ENCODE measurements around the gene PCNA.
A peak's percentile ranks its signal among the peaks of the same experiment; 100 is the strongest.
"Not testable (repeated sequence)": the region's sequence is repeated elsewhere in the genome, so short reads cannot be mapped to it uniquely, and the experiment has no call there.

Gene PCNA

GRCh38 chr20:5109276-5109675 is 10.5 kb downstream of the PCNA start:
- H3K79me1 ChIP-seq (replicated peaks; ENCODE audit: low read length, poor library complexity, severe bottlenecking), result peaks cover 13% of the 10 kb centered on the region
- H3K9me3 ChIP-seq (ENCODE audit: control insufficient read depth, low read length), result no peaks in the 10 kb centered on the region
- H4K8ac ChIP-seq (ENCODE audit: low read length), result no peak overlapping the region
- H2AK5ac ChIP-seq (ENCODE audit: low read length, severe bottlenecking), result no peak overlapping the region
- peaks cover 4% of the 10 kb centered on the region for H3K4me1 ChIP-seq (ENCODE audit: control insufficient read depth, insufficient read depth, low read depth, low read length)
- H2BK5ac ChIP-seq (ENCODE audit: low read depth, low read length, poor library complexity, severe bottlenecking), result no peak overlapping the region
- no peak overlapping the region for H2BK12ac ChIP-seq (ENCODE audit: low read length in 2 of 2)
- H3K18ac ChIP-seq (ENCODE audit: low read depth in 1 of 2, low read length in 2 of 2), result no peak overlapping the region
- WGBS, result over 99% methylated on average over 5 of the region's 5 CpGs
- H3K4me3 ChIP-seq (ENCODE audit: insufficient read depth in 1 of 2, low read depth in 1 of 2, low read length in 2 of 2), result no peak overlapping the region
- H3K4ac ChIP-seq (ENCODE audit: low read depth in 1 of 2, low read length in 2 of 2), result no peak overlapping the region
- no peak overlapping the region for H4K91ac ChIP-seq (ENCODE audit: low read length)
- no peak overlapping the region for H3K14ac ChIP-seq (ENCODE audit: low read length in 2 of 2)
- peak overlapping the region; percentile 38 for H3K9ac ChIP-seq (ENCODE audit: low read length)
- no peak overlapping the region for H2BK120ac ChIP-seq (ENCODE audit: low read depth, low read length)
- no peak overlapping the region for H2AFZ ChIP-seq (ENCODE audit: low read depth, low read length)
- H3K36me3 ChIP-seq (ENCODE audit: control insufficient read depth in 1 of 2, insufficient read depth in 2 of 2, low read depth in 1 of 2, low read length in 2 of 2), result peaks cover 30 to 69% of the 10 kb centered on the region in 2 experiments
- H3K27ac ChIP-seq (ENCODE audit: low read length, poor library complexity, severe bottlenecking), result no peak overlapping the region
- H3K27me3 ChIP-seq (ENCODE audit: control insufficient read depth in 1 of 2, insufficient read depth in 1 of 2, low read length in 2 of 2), result no peaks in the 10 kb centered on the region
- no peak overlapping the region for H2BK15ac ChIP-seq (ENCODE audit: low read depth, poor library complexity, severe bottlenecking)
- no peak for DNase-seq
- no peak overlapping the region for H3K4me2 ChIP-seq (ENCODE audit: low read length, poor library complexity, severe bottlenecking)
- no peak overlapping the region for H3K23ac ChIP-seq (ENCODE audit: low read length in 2 of 2)

- WGBS, result 96% methylated on average over 2 of the region's 2 CpGs
- Histone ChIP-seq H4K91ac (ENCODE audit: low read length) (no peak overlapping the region), H3K36me3 (ENCODE audit: control insufficient read depth in 1 of 2, insufficient read depth in 2 of 2, low read depth in 1 of 2, low read length in 2 of 2) (peaks cover 43 to 94% of the 10 kb centered on the region in 2 experiments), H2BK15ac (ENCODE audit: low read depth, poor library complexity, severe bottlenecking) (no peak overlapping the region), H3K4ac (ENCODE audit: low read depth in 1 of 2, low read length in 2 of 2) (no peak overlapping the region), H3K79me1 (replicated peaks; ENCODE audit: low read length, poor library complexity, severe bottlenecking) (peaks cover 11% of the 10 kb centered on the region), H3K27ac (ENCODE audit: low read length, poor library complexity, severe bottlenecking) (no peak overlapping the region), H3K4me1 (ENCODE audit: control insufficient read depth, insufficient read depth, low read depth, low read length) (no peaks in the 10 kb centered on the region), H2BK12ac (ENCODE audit: low read length in 2 of 2) (no peak overlapping the region), H2AFZ (ENCODE audit: low read depth, low read length) (no peak overlapping the region), H3K4me2 (ENCODE audit: low read length, poor library complexity, severe bottlenecking) (no peak overlapping the region), H3K9ac (ENCODE audit: low read length) (no peak overlapping the region), H3K18ac (ENCODE audit: low read depth in 1 of 2, low read length in 2 of 2) (no peak overlapping the region), H3K4me3 (ENCODE audit: insufficient read depth in 1 of 2, low read depth in 1 of 2, low read length in 2 of 2) (no peak overlapping the region), H3K27me3 (ENCODE audit: control insufficient read depth in 1 of 2, insufficient read depth in 1 of 2, low read length in 2 of 2) (no peaks in the 10 kb centered on the region), H3K9me3 (ENCODE audit: control insufficient read depth, low read length) (no peaks in the 10 kb centered on the region), H2AK5ac (ENCODE audit: low read length, severe bottlenecking) (no peak overlapping the region), H2BK120ac (ENCODE audit: low read depth, low read length) (no peak overlapping the region), H3K14ac (ENCODE audit: low read length in 2 of 2) (no peak overlapping the region), H2BK5ac (ENCODE audit: low read depth, low read length, poor library complexity, severe bottlenecking) (no peak overlapping the region), H3K23ac (ENCODE audit: low read length in 2 of 2) (no peak overlapping the region), H4K8ac (ENCODE audit: low read length) (no peak overlapping the region)
- DNase-seq, result no peak
These were observed 15.3 kb downstream of the PCNA start for GRCh38 chr20:5104479-5104878.

GRCh38 chr20:5100684-5101347 is 18.9 kb downstream of the PCNA start:
- DNase-seq, result peak; percentile 65
- H3K27ac ChIP-seq (ENCODE audit: low read length, poor library complexity, severe bottlenecking), result no peak overlapping the region
- H4K91ac ChIP-seq (ENCODE audit: low read length), result no peak overlapping the region
- no peak overlapping the region for H3K14ac ChIP-seq (ENCODE audit: low read length in 2 of 2)
- no peak overlapping the region for H2BK120ac ChIP-seq (ENCODE audit: low read depth, low read length)
- no peaks in the 10 kb centered on the region for H3K9me3 ChIP-seq (ENCODE audit: control insufficient read depth, low read length)
- H3K4me3 ChIP-seq (ENCODE audit: insufficient read depth in 1 of 2, low read depth in 1 of 2, low read length in 2 of 2), result no peak overlapping the region
- H3K4ac ChIP-seq (ENCODE audit: low read depth in 1 of 2, low read length in 2 of 2), result no peak overlapping the region
- H3K18ac ChIP-seq (ENCODE audit: low read depth in 1 of 2, low read length in 2 of 2), result no peak overlapping the region
- no peak overlapping the region for H2BK5ac ChIP-seq (ENCODE audit: low read depth, low read length, poor library complexity, severe bottlenecking)
- no peak overlapping the region for H2AFZ ChIP-seq (ENCODE audit: low read depth, low read length)
- H3K4me2 ChIP-seq (ENCODE audit: low read length, poor library complexity, severe bottlenecking), result no peak overlapping the region
- H3K79me1 ChIP-seq (replicated peaks; ENCODE audit: low read length, poor library complexity, severe bottlenecking), result peaks cover 16% of the 10 kb centered on the region
- no peaks in the 10 kb centered on the region for H3K4me1 ChIP-seq (ENCODE audit: control insufficient read depth, insufficient read depth, low read depth, low read length)
- H3K27me3 ChIP-seq (ENCODE audit: control insufficient read depth in 1 of 2, insufficient read depth in 1 of 2, low read length in 2 of 2), result no peaks in the 10 kb centered on the region
- H3K36me3 ChIP-seq (ENCODE audit: control insufficient read depth in 1 of 2, insufficient read depth in 2 of 2, low read depth in 1 of 2, low read length in 2 of 2), result peaks cover 33 to 90% of the 10 kb centered on the region in 2 experiments
- peak overlapping the region; percentile 49 for H3K9ac ChIP-seq (ENCODE audit: low read length)
- no peak overlapping the region for H4K8ac ChIP-seq (ENCODE audit: low read length)
- H3K23ac ChIP-seq (ENCODE audit: low read length in 2 of 2), result no peak overlapping the region
- H2BK15ac ChIP-seq (ENCODE audit: low read depth, poor library complexity, severe bottlenecking), result no peak overlapping the region
- H2AK5ac ChIP-seq (ENCODE audit: low read length, severe bottlenecking), result no peak overlapping the region
- no peak overlapping the region for H2BK12ac ChIP-seq (ENCODE audit: low read length in 2 of 2)
- WGBS, result 23% methylated on average over 9 of the region's 9 CpGs

GRCh38 chr20:5099909-5100308 is 19.8 kb downstream of the PCNA start:
- H4K91ac ChIP-seq (ENCODE audit: low read length); H3K14ac ChIP-seq (ENCODE audit: low read length in 2 of 2); H2BK15ac ChIP-seq (ENCODE audit: low read depth, poor library complexity, severe bottlenecking); H3K4me1 ChIP-seq (ENCODE audit: control insufficient read depth, insufficient read depth, low read depth, low read length); H2BK5ac ChIP-seq (ENCODE audit: low read depth, low read length, poor library complexity, severe bottlenecking); H3K9me3 ChIP-seq (ENCODE audit: control insufficient read depth, low read length); H2AFZ ChIP-seq (ENCODE audit: low read depth, low read length); H4K8ac ChIP-seq (ENCODE audit: low read length); H3K4me2 ChIP-seq (ENCODE audit: low read length, poor library complexity, severe bottlenecking); DNase-seq; H3K9ac ChIP-seq (ENCODE audit: low read length); H2AK5ac ChIP-seq (ENCODE audit: low read length, severe bottlenecking); H3K4me3 ChIP-seq (ENCODE audit: insufficient read depth in 1 of 2, low read depth in 1 of 2, low read length in 2 of 2); H3K27ac ChIP-seq (ENCODE audit: low read length, poor library complexity, severe bottlenecking); H3K23ac ChIP-seq (ENCODE audit: low read length in 2 of 2); H3K27me3 ChIP-seq (ENCODE audit: control insufficient read depth in 1 of 2, insufficient read depth in 1 of 2, low read length in 2 of 2); H2BK120ac ChIP-seq (ENCODE audit: low read depth, low read length); H2BK12ac ChIP-seq (ENCODE audit: low read length in 2 of 2); H3K4ac ChIP-seq (ENCODE audit: low read depth in 1 of 2, low read length in 2 of 2); H3K18ac ChIP-seq (ENCODE audit: low read depth in 1 of 2, low read length in 2 of 2): not testable (repeated sequence)
- Histone ChIP-seq H3K36me3 (ENCODE audit: control insufficient read depth in 1 of 2, insufficient read depth in 2 of 2, low read depth in 1 of 2, low read length in 2 of 2) (peaks cover 29 to 86% of the 10 kb centered on the region in 2 experiments), H3K79me1 (replicated peaks; ENCODE audit: low read length, poor library complexity, severe bottlenecking) (peaks cover 14% of the 10 kb centered on the region)
- WGBS, result 100% methylated on average over 1 of the region's 3 CpGs
